ENCODE results near the gene SLC4A1.
A peak's percentile ranks its signal among the peaks of the same experiment; 100 is the strongest.

The SLC4A1 gene

GRCh38 chr17:44267818-44268490 lies at the start of gene SLC4A1:
SLC4A1 (minus strand) TSS chr17:44268135; CDS start chr17:44262866, 5,269 bp downstream.
- DNase-seq, result no peak

GRCh38 chr17:44317545-44317944 lies 49.6 kb upstream of the SLC4A1 start:
- no peak for DNase-seq

- DNase-seq, result no peak
Measured at GRCh38 chr17:44315760-44316731, 48.1 kb upstream of the SLC4A1 start.

GRCh38 chr17:44314869-44315661 lies 47.1 kb upstream of the SLC4A1 start:
- DNase-seq, result peak in 1 of 14 donors; percentile 32

- DNase-seq, result no peak
Measured at GRCh38 chr17:44314524-44314868, 46.6 kb upstream of the SLC4A1 start.

GRCh38 chr17:44314031-44314430 lies 46.1 kb upstream of the SLC4A1 start:
- DNase-seq, result no peak

- no peak for DNase-seq
Measured at GRCh38 chr17:44312396-44313104, 44.6 kb upstream of the SLC4A1 start.

- no peak for DNase-seq
Measured at GRCh38 chr17:44311562-44312181, 43.7 kb upstream of the SLC4A1 start.

GRCh38 chr17:44310609-44311376 lies 42.9 kb upstream of the SLC4A1 start:
- DNase-seq, result peak in 1 of 14 donors; percentile 72

- DNase-seq, result peak in 1 of 14 donors; percentile 61
Measured at GRCh38 chr17:44310188-44310587, 42.3 kb upstream of the SLC4A1 start.

GRCh38 chr17:44309472-44309871 lies 41.5 kb upstream of the SLC4A1 start:
- DNase-seq, result no peak

- DNase-seq, result peak in 8 of 14 donors; percentile 32 to 72 (median 60)
Measured at GRCh38 chr17:44308865-44309264, 40.9 kb upstream of the SLC4A1 start.

- peak; percentile 43 to 95 (median 90) for DNase-seq
Measured at GRCh38 chr17:44308320-44308818, 40.4 kb upstream of the SLC4A1 start, which contains the start of gene RUNDC3A. RUNDC3A (plus strand) TSS chr17:44308601; CDS start chr17:44308833, 232 bp downstream.

GRCh38 chr17:44307387-44308186 lies 39.7 kb upstream of the SLC4A1 start:
- DNase-seq, result peak in 13 of 14 donors; percentile 41 to 89 (median 76)

GRCh38 chr17:44304651-44305050 lies 36.7 kb upstream of the SLC4A1 start:
- no peak for DNase-seq

- DNase-seq, result no peak
Measured at GRCh38 chr17:44297975-44298374, 30.0 kb upstream of the SLC4A1 start.

GRCh38 chr17:44293509-44294226 lies 25.7 kb upstream of the SLC4A1 start:
- DNase-seq, result no peak

- no peak for DNase-seq
Measured at GRCh38 chr17:44287651-44288050, 19.7 kb upstream of the SLC4A1 start.

- no peak for DNase-seq
Measured at GRCh38 chr17:44284024-44284400, 16.1 kb upstream of the SLC4A1 start.

Measured in C1 segment of cervical spinal cord (tissue), 14 donors.